Measurements from ENCODE around the gene SPAG16.

SPAG16 gene

GRCh38 chr2:213411582-213412289, 127.5 kb downstream of the SPAG16 start:
- DNase-seq = no peak

DNA sequence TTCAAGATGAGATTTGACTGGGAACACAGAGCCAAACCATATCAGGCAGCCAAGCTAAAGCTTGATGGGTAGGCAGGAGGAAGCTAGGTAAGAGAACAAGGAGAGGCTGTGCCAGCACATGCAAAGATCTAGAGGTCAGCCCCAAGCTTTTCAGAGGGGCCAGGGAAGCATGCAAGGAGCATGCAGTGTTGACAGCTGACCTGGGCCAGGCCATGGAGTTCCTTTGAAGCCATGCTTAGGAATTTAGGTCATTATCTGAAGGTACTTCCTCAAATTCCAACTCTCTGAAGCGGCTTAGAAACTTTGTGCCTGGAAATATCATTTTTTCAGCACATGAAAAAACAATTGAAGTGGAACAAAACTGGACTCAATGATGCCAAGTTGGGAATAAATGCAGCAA, 130.8 kb downstream of the SPAG16 start:
- no peak for DNase-seq

- no peak for DNase-seq
Measured at GRCh38 chr2:213416832-213417231, 132.6 kb downstream of the SPAG16 start.

DNA sequence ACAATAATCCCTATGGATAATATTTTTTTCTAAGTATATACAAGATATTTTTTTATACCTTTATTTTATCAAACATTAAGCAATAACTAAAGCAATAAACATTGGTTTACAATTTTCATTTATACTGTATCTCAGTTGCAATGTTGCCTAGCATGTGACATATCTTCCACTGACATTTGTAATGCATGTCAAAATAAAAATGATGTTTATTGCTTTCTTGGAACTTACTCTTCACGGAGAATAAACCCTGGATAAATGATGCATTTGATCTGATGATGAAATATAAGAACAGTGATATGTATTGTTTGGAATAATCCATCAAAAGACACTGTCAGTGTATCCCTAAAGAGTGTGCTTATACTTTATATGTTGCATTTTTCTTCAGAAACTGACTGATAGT, 135.7 kb downstream of the SPAG16 start:
- DNase-seq = no peak

DNA sequence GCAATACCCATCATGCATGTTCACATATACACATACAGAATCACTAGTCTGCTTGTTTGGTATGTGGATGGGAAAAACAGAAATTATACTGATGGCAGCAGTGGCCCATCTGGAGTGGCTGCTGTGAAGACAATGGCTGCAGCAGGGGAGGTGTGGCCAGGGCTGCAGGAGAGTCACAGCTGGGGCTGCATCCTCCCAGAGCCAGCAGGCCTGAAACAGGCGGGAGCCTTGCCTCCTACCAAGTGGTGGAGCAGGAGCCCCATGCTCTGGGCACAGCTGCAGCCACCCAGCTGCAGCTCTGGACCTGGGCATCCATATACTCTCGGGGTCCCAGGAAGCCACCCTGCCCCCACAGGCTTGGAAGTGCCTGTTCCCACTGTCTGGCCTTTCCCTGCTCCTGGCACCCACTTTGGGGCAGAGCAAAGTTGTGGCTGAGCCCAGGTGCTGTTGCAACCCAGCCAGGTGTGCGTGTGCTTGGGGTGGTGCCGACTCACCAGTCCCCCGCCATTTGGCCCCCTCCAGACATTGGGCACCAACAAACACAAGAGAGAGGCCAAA, 136.6 kb downstream of the SPAG16 start:
- no peak for DNase-seq

- DNase-seq = no peak
Measured at GRCh38 chr2:213422211-213422610, 137.9 kb downstream of the SPAG16 start.

DNA sequence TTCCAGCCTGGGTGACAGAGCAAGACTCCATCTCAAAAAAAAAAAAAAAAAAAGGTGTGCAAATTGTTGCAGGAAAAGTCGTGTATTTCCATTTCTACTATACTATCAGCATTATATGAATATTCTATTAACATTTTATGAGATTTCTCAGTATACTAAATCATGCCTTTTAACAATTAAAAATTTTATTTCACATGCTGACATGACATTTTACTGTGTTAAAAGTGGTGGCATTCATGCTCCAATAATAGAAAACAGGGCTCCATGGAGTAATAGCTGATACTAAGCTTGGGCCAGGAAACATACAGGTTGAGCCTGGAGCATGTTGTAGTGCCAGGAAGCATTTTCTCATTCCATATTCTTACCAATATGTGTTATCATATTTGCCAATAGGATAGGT, 141.4 kb downstream of the SPAG16 start:
- DNase-seq = no peak

DNA sequence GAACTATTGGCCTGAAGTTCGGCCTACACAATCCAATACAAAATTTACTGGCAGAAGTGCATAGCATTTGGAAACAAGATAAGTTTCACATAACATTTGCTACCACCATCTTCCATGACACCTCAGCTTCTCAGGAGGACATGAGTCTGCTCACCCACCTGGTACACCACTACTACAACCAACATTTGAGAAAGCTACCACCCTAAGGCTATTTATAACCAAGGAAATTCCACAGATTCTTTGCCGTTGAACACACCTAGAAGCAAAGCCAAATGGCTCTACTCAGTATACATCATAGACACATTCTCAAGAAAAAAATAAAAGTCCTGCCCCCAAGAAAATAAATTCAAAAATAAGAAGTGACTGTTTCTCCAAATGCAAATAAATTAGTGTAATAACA, 145.3 kb downstream of the SPAG16 start:
- DNase-seq = no peak

GRCh38 chr2:213443921-213444320, 159.7 kb downstream of the SPAG16 start:
- no peak for DNase-seq

GRCh38 chr2:213451542-213452239, 167.4 kb downstream of the SPAG16 start:
- DNase-seq = no peak

DNA sequence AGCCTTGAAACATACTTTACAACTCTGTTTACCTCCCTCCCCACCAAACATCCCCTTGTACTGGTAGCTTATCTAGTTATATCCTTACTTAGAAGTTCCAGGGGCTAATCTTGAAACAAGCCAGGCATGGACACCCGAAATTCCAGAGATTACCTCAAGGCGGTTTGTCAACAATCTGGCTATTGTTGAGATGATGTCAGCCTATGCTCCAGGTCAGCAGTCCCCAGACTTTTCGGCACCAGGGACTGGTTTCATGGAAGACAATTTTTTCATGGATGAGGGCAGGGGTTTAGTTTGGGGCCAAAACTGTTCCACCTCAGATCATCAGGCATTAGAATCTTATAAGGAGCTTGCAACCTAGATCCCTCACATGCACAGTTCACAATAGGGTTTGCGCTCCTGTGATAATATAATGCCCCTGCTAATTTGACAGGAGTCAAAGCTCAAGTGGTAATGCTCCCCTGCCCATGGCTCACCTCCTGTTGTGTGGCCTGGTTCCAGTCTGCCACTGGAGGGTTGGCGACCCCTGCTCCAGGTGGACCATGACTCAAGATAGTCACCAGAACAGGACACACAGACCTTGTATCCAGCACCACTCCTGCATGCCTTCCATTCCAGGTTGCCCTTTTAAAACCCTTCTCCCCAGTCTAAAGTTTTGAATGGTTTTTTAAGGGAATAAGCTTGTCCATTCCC, 171.2 kb downstream of the SPAG16 start:
- DNase-seq = no peak

DNA sequence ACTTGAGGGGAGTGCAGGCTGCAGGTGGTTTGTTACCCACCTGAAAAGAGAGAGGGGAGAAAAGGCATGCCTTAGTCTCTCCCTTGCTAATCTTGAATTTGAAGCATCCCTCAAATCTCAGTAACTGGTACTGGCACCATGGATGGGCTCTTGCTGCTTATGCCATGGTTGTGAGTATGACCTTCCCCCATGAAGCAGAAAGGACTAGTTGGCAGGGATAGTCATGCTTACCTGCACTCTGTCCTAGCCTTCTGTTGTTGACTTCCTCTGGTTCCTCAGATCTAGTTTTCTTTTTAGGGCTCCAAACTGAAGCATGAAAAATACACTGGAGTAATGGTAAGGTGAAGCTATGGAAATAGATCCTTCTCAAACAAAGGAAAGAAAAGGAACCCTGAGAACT, 191.2 kb downstream of the SPAG16 start:
- DNase-seq = no peak

DNA sequence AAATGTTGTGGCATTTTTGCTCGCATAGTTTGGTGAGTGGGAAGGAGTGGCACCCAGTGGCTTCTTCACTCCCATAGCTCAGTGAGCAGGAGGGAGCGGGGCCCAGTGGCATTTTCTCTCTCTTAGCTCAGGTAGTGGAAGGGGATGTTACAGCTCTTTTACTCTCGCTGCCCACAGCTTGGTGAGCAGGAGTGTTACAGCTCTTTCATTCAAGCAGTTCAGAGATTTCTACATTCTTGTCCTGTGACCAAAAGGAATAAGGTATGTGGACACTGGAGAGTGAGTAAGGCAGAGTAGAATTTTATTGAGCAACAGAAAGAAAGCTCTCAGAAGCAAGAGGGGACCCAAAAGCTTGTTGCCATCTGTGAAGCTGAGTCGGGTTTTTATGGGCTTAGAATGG, 192.4 kb downstream of the SPAG16 start:
- DNase-seq = no peak

GRCh38 chr2:213490087-213490486, 205.8 kb downstream of the SPAG16 start:
- DNase-seq = no peak

- DNase-seq = no peak
Measured at GRCh38 chr2:213491376-213491775, 207.1 kb downstream of the SPAG16 start.

DNA sequence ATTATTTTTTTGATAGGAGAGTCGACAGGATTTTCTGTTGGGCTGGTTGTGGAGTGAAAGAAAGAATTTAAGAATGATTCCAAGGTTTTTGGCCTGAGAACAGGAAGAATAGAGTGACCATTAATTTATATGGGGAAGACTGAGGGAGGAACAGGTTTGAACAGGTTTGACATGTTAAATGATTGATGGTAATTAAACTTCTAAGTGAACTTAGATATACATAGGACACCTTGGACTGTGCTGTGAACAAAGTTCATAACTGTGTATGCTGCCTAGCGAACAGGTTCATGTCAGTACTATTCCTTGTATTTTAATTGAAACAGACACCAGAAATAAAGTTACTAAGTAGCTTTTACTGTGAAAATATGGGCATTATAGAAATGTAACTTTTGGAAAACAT, 212.0 kb downstream of the SPAG16 start:
- no peak for DNase-seq

- no peak for DNase-seq
Measured at GRCh38 chr2:213500881-213501280, 216.6 kb downstream of the SPAG16 start.

DNA sequence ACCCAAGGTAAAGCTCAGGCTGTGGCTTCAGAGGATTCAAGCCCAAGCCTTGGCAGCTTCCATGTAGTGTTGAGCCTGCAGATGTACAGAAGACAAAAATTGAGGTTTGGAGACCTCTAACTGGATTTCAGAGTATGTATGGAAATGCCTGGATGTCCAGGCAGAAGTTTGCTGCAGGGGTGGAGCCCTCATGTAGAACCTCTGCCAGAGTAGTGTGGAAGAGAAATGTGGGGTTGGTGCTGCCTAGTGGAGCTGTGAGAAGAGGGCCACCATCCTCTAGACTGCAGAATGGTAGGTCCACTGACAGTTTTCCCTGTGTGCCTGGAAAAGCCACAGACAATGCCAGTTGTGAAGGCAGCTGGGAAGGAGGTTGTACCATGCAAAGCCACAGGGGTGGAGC, 239.9 kb downstream of the SPAG16 start:
- DNase-seq = no peak

- no peak for DNase-seq
Measured at GRCh38 chr2:213537579-213537978, 253.3 kb downstream of the SPAG16 start.

GRCh38 chr2:213544940-213545339, 260.7 kb downstream of the SPAG16 start:
- DNase-seq = no peak

GRCh38 chr2:213545481-213545880, 261.2 kb downstream of the SPAG16 start:
- DNase-seq = no peak

GRCh38 chr2:213545964-213546475, 261.8 kb downstream of the SPAG16 start:
- DNase-seq = no peak

DNA sequence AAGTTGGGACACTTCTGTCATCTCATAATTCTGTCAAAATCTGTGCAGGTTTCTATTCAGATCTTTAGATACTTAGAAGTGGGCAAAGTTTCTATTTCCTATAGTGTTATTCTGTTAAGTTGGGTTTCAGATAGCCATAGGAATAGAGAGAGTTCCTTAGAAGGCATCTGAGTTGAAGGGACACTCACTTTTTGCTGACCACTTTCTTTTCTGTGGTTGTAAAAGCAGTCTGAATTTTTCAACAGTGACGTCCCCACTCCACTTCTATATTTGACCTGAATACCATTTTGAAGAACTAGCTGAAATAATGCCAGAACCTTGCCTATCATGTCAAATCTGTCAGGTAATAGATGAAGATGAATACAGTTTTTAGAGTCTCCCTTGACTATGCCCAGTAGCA, 267.3 kb downstream of the SPAG16 start:
- DNase-seq = no peak

GRCh38 chr2:213559053-213559452, 274.8 kb downstream of the SPAG16 start:
- DNase-seq = no peak
